ENCODE results near the gene CAMK2D. TPM values are rescaled to one million over a fixed set of nuclear protein-coding genes. Genes with fewer than 3 reads are reported as not detected.

CAMK2D gene
- total and polyA plus RNA-seq, 2 donors from 2014 or later = 9.1 to 34.7 TPM

DNA sequence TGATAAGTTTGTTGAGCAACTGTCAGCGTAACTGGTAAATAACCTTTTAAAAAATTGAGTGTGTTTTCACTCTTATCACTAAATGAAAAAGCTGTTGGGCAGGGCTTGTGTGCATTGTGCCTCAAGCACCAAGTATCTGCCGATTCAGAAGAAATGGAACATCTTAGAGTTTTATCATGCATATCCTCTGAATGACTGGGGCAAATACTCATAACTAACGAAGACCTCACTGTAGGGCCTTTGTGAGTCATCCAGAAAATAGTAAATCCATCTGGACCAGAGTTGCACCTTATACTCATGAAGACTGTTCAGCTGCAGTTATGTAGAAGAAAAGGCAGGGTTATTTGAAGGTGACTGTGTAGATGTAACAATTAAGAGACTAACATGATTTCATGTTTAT is 222.1 kb downstream of the CAMK2D start:
- no peaks in the 10 kb centered on the region for H3K4me1 ChIP-seq (ENCODE audit: control insufficient read depth in 2 of 3, insufficient read depth in 2 of 3, low read depth in 1 of 3, low read length in 3 of 3)
- H3K9ac ChIP-seq (ENCODE audit: low read length in 3 of 3) = no peak overlapping the region

DNA sequence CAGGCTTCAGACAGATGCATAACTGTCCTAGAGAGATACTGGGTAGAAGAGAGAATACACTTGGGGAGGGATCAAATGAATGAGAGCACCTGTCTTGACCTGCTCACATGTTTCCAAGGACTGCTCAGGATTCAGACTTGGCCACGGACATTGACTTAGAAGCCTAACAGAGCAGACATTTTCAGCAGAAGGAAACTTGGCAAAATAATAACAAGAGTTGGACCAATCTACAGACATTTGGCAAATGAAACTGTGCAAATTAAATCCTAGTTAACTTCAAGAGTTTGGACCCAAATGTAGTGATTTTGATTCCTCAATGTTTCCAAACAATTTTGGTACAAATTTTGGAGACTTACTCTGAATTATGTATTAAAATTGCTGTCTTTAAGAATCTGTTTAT is 223.9 kb downstream of the CAMK2D start:
- TF ChIP-seq, protein P1, sequence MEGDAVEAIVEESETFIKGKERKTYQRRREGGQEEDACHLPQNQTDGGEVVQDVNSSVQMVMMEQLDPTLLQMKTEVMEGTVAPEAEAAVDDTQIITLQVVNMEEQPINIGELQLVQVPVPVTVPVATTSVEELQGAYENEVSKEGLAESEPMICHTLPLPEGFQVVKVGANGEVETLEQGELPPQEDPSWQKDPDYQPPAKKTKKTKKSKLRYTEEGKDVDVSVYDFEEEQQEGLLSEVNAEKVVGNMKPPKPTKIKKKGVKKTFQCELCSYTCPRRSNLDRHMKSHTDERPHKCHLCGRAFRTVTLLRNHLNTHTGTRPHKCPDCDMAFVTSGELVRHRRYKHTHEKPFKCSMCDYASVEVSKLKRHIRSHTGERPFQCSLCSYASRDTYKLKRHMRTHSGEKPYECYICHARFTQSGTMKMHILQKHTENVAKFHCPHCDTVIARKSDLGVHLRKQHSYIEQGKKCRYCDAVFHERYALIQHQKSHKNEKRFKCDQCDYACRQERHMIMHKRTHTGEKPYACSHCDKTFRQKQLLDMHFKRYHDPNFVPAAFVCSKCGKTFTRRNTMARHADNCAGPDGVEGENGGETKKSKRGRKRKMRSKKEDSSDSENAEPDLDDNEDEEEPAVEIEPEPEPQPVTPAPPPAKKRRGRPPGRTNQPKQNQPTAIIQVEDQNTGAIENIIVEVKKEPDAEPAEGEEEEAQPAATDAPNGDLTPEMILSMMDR (IDR thresholded peaks at IDR 0.05; ENCODE audit: borderline replicate concordance, extremely low read depth, insufficient read depth) = no peak
- DNase-seq = no peak
- Histone ChIP-seq H3K27ac (ENCODE audit: low read depth in 2 of 2, low read length in 2 of 2) (no peak overlapping the region), H3K9me3 (ENCODE audit: control insufficient read depth in 2 of 3, insufficient read depth in 1 of 3, low read length in 3 of 3) (no peaks in the 10 kb centered on the region), H3K27me3 (ENCODE audit: control insufficient read depth, insufficient read depth, low read length) (no peaks in the 10 kb centered on the region), H3K36me3 (ENCODE audit: control insufficient read depth in 2 of 3, insufficient read depth in 3 of 3, low read length in 3 of 3) (no peaks in the 10 kb centered on the region), H3K9ac (ENCODE audit: low read length in 3 of 3) (no peak overlapping the region), H3K4me3 (ENCODE audit: low read length in 3 of 3) (no peak overlapping the region), H3K4me1 (ENCODE audit: control insufficient read depth in 2 of 3, insufficient read depth in 2 of 3, low read depth in 1 of 3, low read length in 3 of 3) (no peaks in the 10 kb centered on the region)
- FAIRE-seq = no peak
- intact Hi-C loops (cut with DNase I) = no loop called here

More for the DNA sequence above, 222.1 kb downstream of the CAMK2D start:
- Histone ChIP-seq H3K36me3 (ENCODE audit: control insufficient read depth in 2 of 3, insufficient read depth in 3 of 3, low read length in 3 of 3) (no peaks in the 10 kb centered on the region), H3K4me3 (ENCODE audit: low read length in 3 of 3) (no peak overlapping the region), H3K27ac (ENCODE audit: low read depth in 2 of 2, low read length in 2 of 2) (no peak overlapping the region), H3K27me3 (ENCODE audit: control insufficient read depth, insufficient read depth, low read length) (no peaks in the 10 kb centered on the region), H3K9me3 (ENCODE audit: control insufficient read depth in 2 of 3, insufficient read depth in 1 of 3, low read length in 3 of 3) (no peaks in the 10 kb centered on the region)
- DNase-seq (no peak), FAIRE-seq (no peak)
- TF ChIP-seq, protein P1 (IDR thresholded peaks at IDR 0.05; ENCODE audit: borderline replicate concordance, extremely low read depth, insufficient read depth) = no peak
- intact Hi-C loops (cut with DNase I) = no loop called here

DNA sequence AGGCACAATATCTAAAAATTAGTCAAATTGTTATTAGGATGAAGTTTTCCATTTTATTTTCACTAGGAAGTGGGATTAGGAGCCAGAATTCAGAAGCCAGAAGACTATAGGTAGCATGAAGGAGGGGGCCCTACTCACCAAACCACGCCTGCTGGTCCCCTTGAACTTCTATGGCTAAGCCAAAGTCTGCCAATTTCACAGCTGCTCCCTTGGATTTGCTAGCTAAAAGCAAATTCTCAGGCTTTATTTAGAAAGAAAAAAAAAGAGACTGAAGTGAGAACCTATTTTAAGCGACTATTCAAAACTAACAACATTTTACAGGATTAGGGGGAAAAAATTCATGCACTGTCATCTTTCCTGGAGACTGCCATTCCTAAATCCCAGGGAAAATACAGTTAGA is 224.3 kb downstream of the CAMK2D start:
- intact Hi-C loops (cut with DNase I) = no loop called here
- no peak for FAIRE-seq

More for the DNA sequence above, 224.3 kb downstream of the CAMK2D start:
- DNase-seq = no peak
- TF ChIP-seq, protein P1 (IDR thresholded peaks at IDR 0.05; ENCODE audit: borderline replicate concordance, extremely low read depth, insufficient read depth) = no peak
- Histone ChIP-seq H3K9me3 (ENCODE audit: control insufficient read depth in 2 of 3, insufficient read depth in 1 of 3, low read length in 3 of 3) (no peaks in the 10 kb centered on the region), H3K27ac (ENCODE audit: low read depth in 2 of 2, low read length in 2 of 2) (no peak overlapping the region), H3K36me3 (ENCODE audit: control insufficient read depth in 2 of 3, insufficient read depth in 3 of 3, low read length in 3 of 3) (no peaks in the 10 kb centered on the region), H3K9ac (ENCODE audit: low read length in 3 of 3) (no peak overlapping the region), H3K4me3 (ENCODE audit: low read length in 3 of 3) (no peak overlapping the region), H3K27me3 (ENCODE audit: control insufficient read depth, insufficient read depth, low read length) (no peaks in the 10 kb centered on the region), H3K4me1 (ENCODE audit: control insufficient read depth in 2 of 3, insufficient read depth in 2 of 3, low read depth in 1 of 3, low read length in 3 of 3) (no peaks in the 10 kb centered on the region)
